ENCODE results near the gene NANOS2.

DNA sequence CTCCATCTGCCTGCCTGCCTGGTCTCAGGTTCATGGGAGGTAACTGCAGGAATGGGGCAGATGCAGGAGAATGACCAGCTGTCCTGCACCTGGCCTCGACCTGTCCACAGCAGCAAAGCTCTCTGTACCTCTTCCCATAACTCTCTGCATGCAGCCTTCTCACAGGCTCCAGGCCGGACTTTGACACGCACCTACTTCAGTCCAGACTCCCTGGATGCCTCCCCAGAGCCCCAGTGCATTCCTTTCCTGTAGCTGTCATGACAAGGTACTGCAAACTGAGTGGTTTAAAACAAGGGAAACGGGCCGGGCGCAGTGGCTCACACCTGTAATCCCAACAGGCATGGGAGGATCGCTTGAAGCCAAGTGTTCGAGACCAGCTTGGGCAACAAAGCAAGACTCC lies 3.3 kb downstream of the NANOS2 start:
- TF ChIP-seq GLIS3 (CRISPR knock-in tag; IDR thresholded peaks at IDR 0.05) (no peak), TCF4 (CRISPR knock-in tag; IDR thresholded peaks at IDR 0.05; ENCODE audit: borderline replicate concordance) (no peak), ZNF8 (CRISPR knock-in tag; IDR thresholded peaks at IDR 0.05) (no peak), CSDC2 (CRISPR knock-in tag; IDR thresholded peaks at IDR 0.05) (no peak), SNAI2 (CRISPR knock-in tag; IDR thresholded peaks at IDR 0.05) (no peak), TOX (CRISPR knock-in tag; IDR thresholded peaks at IDR 0.05; ENCODE audit: borderline replicate concordance) (no peak)

All from SK-N-SH treated with all-trans-retinoic acid at 6 μM for 48 hours (cell line).